Type B pancreatic cell (in vitro differentiated cells): ENCODE data around the gene ABHD12. TPM values are rescaled to one million over a fixed set of nuclear protein-coding genes. Genes with fewer than 3 reads are reported as not detected.

Experiments used
- DNase-seq: peaks from one replicate; pipeline ENCODE4 v3.0.0; 2021; ENCODE audit warnings: mixed read lengths; ENCODE audit not compliant: unreplicated experiment; ENCODE audit errors: extremely low spot score
- H3K27ac Mint-ChIP-seq: 2 replicates; pipeline ENCODE4 v1.8.0; 2021; ENCODE audit warnings: mild to moderate bottlenecking, mixed read lengths
- H3K27me3 Mint-ChIP-seq: 2 replicates; pipeline ENCODE4 v1.8.0; 2021; ENCODE audit warnings: mixed read lengths
- H3K36me3 Mint-ChIP-seq: 2 replicates; pipeline ENCODE4 v1.8.0; 2021; ENCODE audit warnings: mixed read lengths
- H3K4me1 Mint-ChIP-seq: one replicate; pipeline ENCODE4 v1.8.0; 2021; ENCODE audit warnings: mixed read lengths; ENCODE audit not compliant: unreplicated experiment
- H3K4me3 Mint-ChIP-seq: 2 replicates; pipeline ENCODE4 v1.8.0; 2021; ENCODE audit warnings: mild to moderate bottlenecking, mixed read lengths
- H3K9me3 Mint-ChIP-seq: 2 replicates; pipeline ENCODE4 v1.8.0; 2021; ENCODE audit warnings: mixed read lengths
- CTCF ChIP-seq: fragments of 200-600 bp; sonication (generic); conservative IDR thresholded peaks from 2 replicates; pipeline ENCODE4 v1.5.0; 2021; ENCODE audit warnings: antibody characterized with exemption, mild to moderate bottlenecking
- total RNA-seq: library from RNA; stranded (reverse); gene quantifications from 2 replicates; pipeline ENCODE4 v1.2.1, GENCODE V29; 2021; ENCODE audit warnings: low replicate concordance

Gene ABHD12
- total RNA-seq, 1 donor from 2014 or later = 68.9 TPM

GRCh38 chr20:25368526-25368925, 22.1 kb downstream of the ABHD12 start:
- no peak for TF ChIP-seq CTCF

GRCh38 chr20:25364879-25365699, 25.5 kb downstream of the ABHD12 start:
- no peak for TF ChIP-seq CTCF
- no peak for DNase-seq
- peaks cover 31% of the 10 kb centered on the region for H3K36me3 Mint-ChIP-seq
- H3K9me3 Mint-ChIP-seq = no peaks in the 10 kb centered on the region
- no peak overlapping the region for H3K27ac Mint-ChIP-seq
- peaks cover 12% of the 10 kb centered on the region for H3K4me1 Mint-ChIP-seq
- H3K27me3 Mint-ChIP-seq = no peaks in the 10 kb centered on the region
- no peak overlapping the region for H3K4me3 Mint-ChIP-seq

More at GRCh38 chr20:25368526-25368925, 22.1 kb downstream of the ABHD12 start:
- H3K9me3 Mint-ChIP-seq = no peaks in the 10 kb centered on the region
- no peak for DNase-seq
- H3K4me1 Mint-ChIP-seq = peaks cover 5% of the 10 kb centered on the region
- H3K4me3 Mint-ChIP-seq = no peak overlapping the region
- no peak overlapping the region for H3K27ac Mint-ChIP-seq
- peaks cover 41% of the 10 kb centered on the region for H3K36me3 Mint-ChIP-seq
- H3K27me3 Mint-ChIP-seq = no peaks in the 10 kb centered on the region

- H3K27ac Mint-ChIP-seq = peak overlapping the region; percentile 16
- no peaks in the 10 kb centered on the region for H3K27me3 Mint-ChIP-seq
- no peak for DNase-seq
- H3K36me3 Mint-ChIP-seq = peaks cover 31% of the 10 kb centered on the region
- TF ChIP-seq CTCF = no peak
- H3K9me3 Mint-ChIP-seq = no peaks in the 10 kb centered on the region
- no peak overlapping the region for H3K4me3 Mint-ChIP-seq
- peaks cover 12% of the 10 kb centered on the region for H3K4me1 Mint-ChIP-seq
Observed at GRCh38 chr20:25364180-25364788, 26.4 kb downstream of the ABHD12 start.

GRCh38 chr20:25361287-25361683, 29.4 kb downstream of the ABHD12 start:
- Mint-ChIP-seq H3K4me1 (peaks cover 16% of the 10 kb centered on the region), H3K4me3 (peak overlapping the region; percentile 76), H3K27me3 (no peaks in the 10 kb centered on the region), H3K36me3 (peaks cover 15% of the 10 kb centered on the region), H3K9me3 (no peaks in the 10 kb centered on the region), H3K27ac (peak overlapping the region; percentile 93)
- DNase-seq = no peak
- TF ChIP-seq CTCF = no peak

- H3K27me3 Mint-ChIP-seq = no peaks in the 10 kb centered on the region
- H3K4me1 Mint-ChIP-seq = peaks cover 16% of the 10 kb centered on the region
- no peaks in the 10 kb centered on the region for H3K9me3 Mint-ChIP-seq
- peaks cover 15% of the 10 kb centered on the region for H3K36me3 Mint-ChIP-seq
- peak overlapping the region; percentile 93 for H3K27ac Mint-ChIP-seq
- DNase-seq = no peak
- H3K4me3 Mint-ChIP-seq = peak overlapping the region; percentile 76
- TF ChIP-seq CTCF = no peak
Observed at GRCh38 chr20:25360631-25361286, 29.9 kb downstream of the ABHD12 start.
